Globus pallidus (tissue), 1 donor: ENCODE data around the gene MS4A2.
"Not testable (repeated sequence)": the region's sequence is repeated elsewhere in the genome, so short reads cannot be mapped to it uniquely, and the experiment has no call there.

ENCODE experiments used
- DNase-seq: peaks from one replicate; pipeline ENCODE4 v3.0.0-alpha.2; 2015; ENCODE audit warnings: low spot score

MS4A2 gene

GRCh38 chr11:60088364-60088763 is at the start of gene MS4A2:
TSS of gene MS4A2 (plus strand) at chr11:60088664. CDS start at chr11:60088766, 102 bp downstream.
- DNase-seq, result no peak

GRCh38 chr11:60040109-60040508 is 48.4 kb upstream of the MS4A2 start, which contains the start of gene OOSP2:
TSS of gene OOSP2 (plus strand) at chr11:60040409. CDS start at chr11:60040460, 51 bp downstream.
- no peak for DNase-seq

- DNase-seq, result not testable (repeated sequence)
Observed at GRCh38 chr11:60050422-60050821, 38.0 kb upstream of the MS4A2 start.

DNA sequence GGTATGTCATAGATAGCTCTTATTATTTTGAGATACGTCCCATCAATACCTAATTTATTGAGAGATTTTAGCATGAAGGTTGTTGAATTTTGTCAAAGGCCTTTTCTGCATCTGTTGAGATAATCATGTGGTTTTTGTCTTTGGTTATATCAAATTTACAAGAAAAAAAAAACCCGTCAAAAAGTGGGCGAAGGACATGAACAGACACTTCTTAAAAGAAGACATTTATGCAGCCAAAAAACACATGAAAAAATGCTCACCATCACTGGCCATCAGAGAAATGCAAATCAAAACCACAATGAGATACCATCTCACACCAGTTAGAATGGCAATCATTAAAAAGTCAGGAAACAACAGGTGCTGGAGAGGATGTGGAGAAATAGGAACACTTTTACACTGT is 37.6 kb upstream of the MS4A2 start:
- DNase-seq, result not testable (repeated sequence)

- no peak for DNase-seq
Observed at GRCh38 chr11:60056349-60056969, 32.0 kb upstream of the MS4A2 start, which contains the start of gene MS4A3. TSS of gene MS4A3 (plus strand) at chr11:60056665. CDS start at chr11:60061161, 4,496 bp downstream.

DNA sequence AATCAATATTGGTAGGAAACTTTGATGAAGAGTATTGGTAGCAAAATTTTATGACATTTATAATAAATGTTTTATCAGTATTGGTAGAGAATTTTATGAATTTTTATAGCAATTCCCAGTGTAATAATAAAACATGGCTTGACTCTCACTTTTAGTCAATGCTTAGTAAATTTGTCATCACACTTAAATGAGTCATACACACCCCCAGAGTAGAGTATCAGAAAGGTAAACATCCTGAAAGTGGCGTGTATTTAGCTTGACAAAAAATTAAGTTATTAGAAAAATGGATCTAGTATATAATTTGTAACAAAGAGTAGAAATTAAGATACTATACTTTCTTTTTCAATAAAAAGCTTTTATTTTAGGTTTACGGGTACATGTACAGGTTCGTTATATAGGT is 29.4 kb upstream of the MS4A2 start:
- DNase-seq, result no peak

GRCh38 chr11:60059521-60060240 is 28.8 kb upstream of the MS4A2 start:
- DNase-seq, result no peak

DNA sequence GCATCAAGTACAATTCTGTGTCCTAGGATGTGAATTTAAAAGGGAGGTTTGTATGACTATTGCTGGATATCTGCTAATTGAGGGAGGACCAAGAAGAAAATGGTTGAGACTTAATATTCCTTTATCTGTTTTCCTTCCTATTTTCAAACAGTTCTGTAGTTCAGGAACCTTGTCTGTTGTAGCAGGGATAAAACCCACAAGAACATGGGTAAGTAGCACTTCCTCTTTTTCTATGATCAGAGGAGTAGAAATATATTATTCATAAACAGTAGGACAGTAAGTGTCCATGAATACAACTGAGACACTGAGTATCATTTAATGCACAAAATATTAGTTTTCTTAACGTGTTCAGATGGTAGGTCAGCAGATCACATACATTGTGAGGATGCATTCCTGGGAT is 24.4 kb upstream of the MS4A2 start:
- no peak for DNase-seq

DNA sequence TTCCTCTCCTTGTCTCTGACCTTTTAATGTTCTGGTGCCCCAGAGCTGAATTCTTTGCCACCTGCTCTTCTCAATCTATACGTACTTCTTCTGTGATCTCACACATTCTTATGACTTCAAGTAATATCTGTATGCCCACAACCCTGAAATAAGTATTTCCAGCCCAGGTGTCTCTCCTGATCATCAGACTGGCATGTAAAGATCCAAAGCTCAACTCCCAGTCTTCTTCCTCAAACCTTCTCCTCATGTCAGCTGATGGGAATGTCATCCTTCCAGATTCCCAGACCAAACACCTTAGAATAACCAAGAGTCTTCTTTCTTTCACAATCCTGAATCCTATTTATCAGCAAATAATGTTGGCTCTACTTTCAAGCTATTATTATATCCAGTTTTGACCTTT is 22.7 kb upstream of the MS4A2 start:
- no peak for DNase-seq

DNA sequence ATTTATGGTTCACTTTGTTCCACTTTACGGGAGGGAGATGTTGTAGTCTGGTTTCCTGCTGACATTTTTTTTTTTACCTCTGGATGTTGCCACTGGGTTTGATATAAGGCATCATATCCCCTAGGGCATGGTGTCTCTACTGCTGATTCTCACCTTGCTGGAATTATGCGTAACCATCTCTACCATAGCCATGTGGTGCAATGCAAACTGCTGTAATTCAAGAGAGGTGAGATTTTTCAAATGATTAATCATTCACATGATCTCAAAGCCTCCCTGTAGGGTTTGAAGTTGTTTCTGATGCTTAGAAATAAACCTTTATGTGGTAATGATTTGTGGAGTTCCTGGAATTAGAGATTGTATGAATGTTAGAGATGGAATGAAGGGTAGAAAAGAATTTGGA is 19.0 kb upstream of the MS4A2 start:
- DNase-seq, result no peak

DNA sequence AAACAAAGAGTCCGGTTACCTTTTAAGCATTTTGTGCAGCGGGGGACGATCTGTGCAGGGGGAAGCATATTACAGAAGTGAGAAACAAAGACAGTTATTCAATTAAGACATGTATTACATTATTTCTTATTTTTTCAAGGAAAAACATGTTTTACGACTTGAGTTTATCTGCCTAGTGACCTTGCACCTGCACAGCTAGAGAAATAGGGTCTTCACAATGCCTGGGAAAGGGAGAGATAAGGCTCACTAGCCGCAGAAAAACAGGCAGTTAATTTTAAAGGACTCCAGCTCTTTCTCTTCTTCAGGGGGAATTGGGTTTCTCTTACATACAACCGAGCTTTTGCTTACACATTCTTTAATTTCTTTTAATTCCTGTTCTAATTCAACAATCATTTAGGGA is 16.8 kb upstream of the MS4A2 start:
- not testable (repeated sequence) for DNase-seq

DNA sequence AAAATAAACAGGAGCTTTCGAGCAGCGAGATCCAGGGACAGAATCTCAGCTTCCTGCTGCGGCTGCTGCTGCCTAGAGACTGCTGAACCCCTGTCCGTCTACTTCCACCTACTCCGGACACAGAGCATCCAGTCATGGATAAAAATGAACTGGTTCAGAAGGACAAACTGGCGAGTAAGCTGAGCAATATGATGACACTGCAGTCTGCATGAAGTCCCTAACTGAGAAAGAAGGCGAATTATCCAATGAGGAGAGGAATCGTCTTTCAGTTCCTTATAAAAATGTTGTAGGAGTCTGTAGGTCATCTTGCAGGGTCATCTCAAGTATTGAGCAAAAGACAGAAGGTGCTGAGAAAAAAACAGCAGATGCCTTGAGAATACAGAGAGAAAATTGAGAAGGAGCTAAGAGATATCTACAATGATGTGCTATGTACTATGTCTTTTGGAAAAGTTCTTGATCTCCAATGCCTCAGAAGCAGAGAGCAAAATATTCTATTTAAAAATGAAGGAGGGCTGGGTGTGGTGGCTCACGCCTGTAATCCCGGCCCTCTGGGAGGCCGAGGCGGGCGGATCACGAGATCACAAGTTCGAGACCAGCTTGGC is 11.1 kb upstream of the MS4A2 start:
- DNase-seq, result no peak

GRCh38 chr11:60077981-60078380 is 10.5 kb upstream of the MS4A2 start:
- no peak for DNase-seq

- no peak for DNase-seq
Observed at GRCh38 chr11:60078745-60079144, 9.7 kb upstream of the MS4A2 start.

DNA sequence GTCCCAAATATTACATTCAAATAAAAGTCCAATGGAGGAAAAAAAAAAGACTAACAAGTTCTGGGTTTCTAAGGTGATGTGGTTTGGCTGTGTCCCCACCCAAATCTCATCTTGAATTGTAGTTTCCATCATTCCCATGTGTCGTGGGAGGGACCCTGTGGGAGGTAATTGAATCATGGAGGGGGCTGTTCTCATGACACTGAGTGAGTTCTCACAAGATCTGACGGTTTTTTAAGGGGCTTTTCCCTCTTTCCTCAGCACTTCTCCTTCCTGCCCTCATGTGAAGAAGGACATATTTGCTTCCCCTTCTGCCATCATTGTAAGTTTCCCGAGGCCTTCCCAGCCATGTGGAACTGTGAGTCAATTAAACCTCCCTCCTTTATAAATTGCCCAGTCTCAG is 7.9 kb upstream of the MS4A2 start:
- no peak for DNase-seq

GRCh38 chr11:60084631-60085273 is 3.7 kb upstream of the MS4A2 start:
- no peak for DNase-seq

DNA sequence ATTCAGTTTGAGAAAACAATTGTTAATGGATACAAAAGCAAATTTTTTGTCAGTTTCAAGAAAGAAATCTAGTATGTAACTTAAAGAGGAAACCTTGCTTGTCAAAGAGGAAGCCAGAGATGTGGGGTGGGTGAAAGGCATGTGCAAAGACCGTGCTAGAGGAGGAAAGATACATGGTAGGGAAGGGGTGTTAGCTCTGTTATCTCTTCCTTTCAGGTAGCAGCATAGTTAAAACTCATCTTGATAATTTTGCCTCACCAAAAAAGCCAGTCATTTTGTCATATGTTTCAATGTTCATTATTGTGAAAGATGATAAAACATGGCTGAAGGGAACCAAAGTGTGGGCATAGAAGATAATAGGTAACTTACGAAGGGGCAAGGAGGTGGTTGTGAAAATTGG is 2.6 kb upstream of the MS4A2 start:
- no peak for DNase-seq

- no peak for DNase-seq
Observed at GRCh38 chr11:60087239-60087638, 1.2 kb upstream of the MS4A2 start.

- no peak for DNase-seq
Observed at GRCh38 chr11:60095477-60096120, 7.1 kb downstream of the MS4A2 start.

DNA sequence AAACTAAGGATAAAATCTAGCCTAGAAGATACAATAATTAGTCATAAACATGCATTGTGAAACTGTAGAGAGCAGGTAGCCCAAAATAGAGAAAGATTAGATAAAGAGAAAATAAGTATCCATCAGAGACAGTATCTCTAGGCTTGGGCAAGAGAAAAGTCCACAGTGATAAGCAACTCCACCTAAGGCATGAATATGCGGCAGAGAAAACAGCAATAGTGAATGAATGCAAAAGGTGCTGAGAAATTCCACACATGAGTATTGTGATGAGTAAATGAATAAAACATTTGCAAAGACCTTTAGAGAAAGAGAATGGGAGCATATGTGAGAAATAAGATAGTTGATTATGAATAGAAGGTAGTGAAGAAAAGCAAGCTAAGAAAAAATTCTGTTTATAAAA is 8.7 kb downstream of the MS4A2 start:
- no peak for DNase-seq

- no peak for DNase-seq
Observed at GRCh38 chr11:60098508-60098907, 10.0 kb downstream of the MS4A2 start.

DNA sequence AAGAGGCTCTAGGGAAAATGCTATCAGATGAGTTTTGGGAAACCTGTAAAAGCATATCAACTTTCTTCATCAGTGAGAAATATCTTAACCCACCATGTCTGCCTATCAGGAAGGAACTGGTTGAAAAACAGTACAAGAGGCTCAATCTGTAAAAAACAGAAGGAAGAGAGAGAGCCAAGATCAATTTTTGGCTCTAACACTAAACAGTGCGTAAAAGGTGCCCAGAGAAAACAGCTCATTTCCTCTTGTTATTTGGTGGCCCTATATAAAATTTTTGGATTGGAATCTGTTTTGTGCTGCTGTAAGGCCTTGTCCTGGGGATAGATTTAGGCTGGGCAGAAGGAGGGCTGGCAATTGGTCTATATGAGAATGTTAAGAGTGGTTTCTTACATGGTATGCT is 12.1 kb downstream of the MS4A2 start:
- no peak for DNase-seq
